GM23248 (cell line): ENCODE data around the gene SCGB1A1. TPM values are rescaled to one million over a fixed set of nuclear protein-coding genes. Genes with fewer than 3 reads are reported as not detected.

Experiments used
- DNase-seq: peaks from one replicate; pipeline ENCODE4 v3.0.0-alpha.2; 2015
- H2AFZ ChIP-seq: fragments of 200-600 bp; sonication (generic); 2 replicates; pipeline ENCODE4 v1.6.1; 2016; ENCODE audit warnings: antibody characterized with exemption
- H3F3A ChIP-seq: fragments of 200-600 bp; sonication (generic); 2 replicates; pipeline ENCODE4 v1.6.1; 2016; ENCODE audit warnings: mild to moderate bottlenecking, antibody characterized with exemption, mixed run types; ENCODE audit not compliant: insufficient read depth
- H3K27ac ChIP-seq: fragments of 200-600 bp; sonication (generic); 2 replicates; pipeline ENCODE4 v1.5.1; 2016; ENCODE audit warnings: mild to moderate bottlenecking
- H3K27me3 ChIP-seq: fragments of 200-600 bp; sonication (generic); replicated peaks from 2 replicates; pipeline ENCODE4 v1.6.1; 2016; ENCODE audit warnings: mild to moderate bottlenecking; ENCODE audit not compliant: insufficient read depth
- H3K36me3 ChIP-seq: fragments of 200-600 bp; sonication (generic); 2 replicates; pipeline ENCODE4 v1.6.1; 2016; ENCODE audit warnings: low read depth, mild to moderate bottlenecking
- H3K4me1 ChIP-seq: fragments of 200-600 bp; sonication (generic); 2 replicates; pipeline ENCODE4 v1.6.1; 2016; ENCODE audit warnings: mild to moderate bottlenecking; ENCODE audit not compliant: insufficient read depth
- H3K4me2 ChIP-seq: fragments of 200-600 bp; sonication (generic); one replicate; pipeline ENCODE4 v1.6.1; 2016; ENCODE audit warnings: mild to moderate bottlenecking; ENCODE audit not compliant: unreplicated experiment
- H3K4me3 ChIP-seq: fragments of 200-600 bp; sonication (generic); 2 replicates; pipeline ENCODE4 v1.5.1; 2016; ENCODE audit warnings: mild to moderate bottlenecking
- H3K79me2 ChIP-seq: fragments of 200-600 bp; sonication (generic); 2 replicates; pipeline ENCODE4 v1.6.1; 2016; ENCODE audit warnings: mild to moderate bottlenecking; ENCODE audit not compliant: insufficient read depth
- H3K9ac ChIP-seq: fragments of 200-600 bp; sonication (generic); 2 replicates; pipeline ENCODE4 v1.6.1; 2016; ENCODE audit warnings: mild to moderate bottlenecking
- H3K9me2 ChIP-seq: fragments of 200-600 bp; sonication (generic); 2 replicates; pipeline ENCODE4 v1.6.1; 2016; ENCODE audit warnings: mixed run types, mild to moderate bottlenecking, moderate library complexity; ENCODE audit not compliant: insufficient read depth
- H3K9me3 ChIP-seq: fragments of 200-600 bp; sonication (generic); one replicate; pipeline ENCODE4 v1.6.1; 2017; ENCODE audit warnings: low read depth
- H4K20me1 ChIP-seq: fragments of 200-600 bp; sonication (generic); 2 replicates; pipeline ENCODE4 v1.6.0; 2016; ENCODE audit not compliant: insufficient read depth
- EZH2 ChIP-seq: fragments of 200-600 bp; sonication (generic); IDR thresholded peaks from 2 replicates; pipeline ENCODE4 v1.6.1; 2018; ENCODE audit warnings: antibody characterized with exemption, mild to moderate bottlenecking; ENCODE audit not compliant: insufficient read depth, poor library complexity, severe bottlenecking
- EZH2phosphoT487 ChIP-seq: fragments of 200-600 bp; sonication (generic); IDR thresholded peaks from 2 replicates; pipeline ENCODE4 v1.6.1; 2018; ENCODE audit warnings: antibody characterized with exemption, moderate library complexity, mild to moderate bottlenecking, low read depth; ENCODE audit not compliant: insufficient read depth
- WGBS, 2 experiments: methylation state at CpG; one replicate each; pipeline ENCODE4 v1.1.6; 2015 to 2017; ENCODE audit warnings: low lambda C conversion rate in 2 of 2, low coverage in 1 of 2; ENCODE audit errors: missing lambda C conversion rate in 2 of 2; 5-methylcytosine and 5-hydroxymethylcytosine counted together
- in situ Hi-C: fragments of 300-500 bp; cut with MboI; formaldehyde crosslinking; loops from 2 replicates; pipeline ENCODE4 v1.15.0; 2020
- polyA plus RNA-seq: library from polyadenylated mRNA; unstranded; fragments of >200 nt; fragmentation: Nextera tagmentation; extraction: Ambion mirVana; gene quantifications from 2 replicates; pipeline ENCODE4 v1.2.1, GENCODE V29; 2016
- total RNA-seq: library from RNA; depleted of rRNA; stranded (reverse); fragments of >200 nt; shearing (Covaris generic); gene quantifications from 2 replicates; pipeline ENCODE4 v1.2.3, GENCODE V29; 2014

SCGB1A1 gene
- total and polyA plus RNA-seq, 2 experiments from 2014 or later: not detected

DNA sequence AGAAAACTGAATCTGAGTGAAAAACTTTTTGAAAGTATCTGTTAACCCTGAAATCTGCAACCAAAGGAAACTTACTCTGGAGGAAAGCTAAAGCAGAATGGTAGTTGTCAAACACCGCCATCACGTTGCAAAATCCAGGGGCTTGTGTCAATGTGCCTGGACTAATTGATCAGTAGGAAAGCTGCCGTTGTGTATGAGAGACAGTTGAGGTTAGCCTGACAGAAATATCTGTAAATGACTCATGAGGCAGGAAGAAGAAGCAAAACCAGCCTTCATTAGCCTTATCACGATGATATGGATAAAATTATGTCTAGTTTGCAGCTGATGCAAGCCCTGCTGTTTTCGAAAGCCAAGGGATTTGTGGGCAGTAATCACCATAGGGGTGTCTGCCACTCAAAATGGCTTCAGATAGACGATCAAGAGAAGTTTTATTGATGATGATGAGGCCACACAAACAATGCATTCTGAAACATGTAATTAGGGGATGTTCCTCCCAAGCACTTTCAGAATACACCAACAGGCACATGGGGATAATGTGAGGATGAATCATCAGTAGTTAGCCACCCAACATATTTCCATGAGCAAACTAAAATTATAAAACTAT, 8.9 kb downstream of the SCGB1A1 start:
- H3K9me2 ChIP-seq: no peaks in the 10 kb centered on the region
- no peaks in the 10 kb centered on the region for H3K36me3 ChIP-seq
- H3K9ac ChIP-seq: peak overlapping the region; percentile 21; the same call in 1 of the 2 replicates
- H4K20me1 ChIP-seq: no peaks in the 10 kb centered on the region
- H3F3A ChIP-seq: peaks cover 51% of the 10 kb centered on the region
- H3K79me2 ChIP-seq: no peaks in the 10 kb centered on the region
- no peaks in the 10 kb centered on the region for H3K27me3 ChIP-seq
- TF ChIP-seq EZH2phosphoT487: no peak
- TF ChIP-seq EZH2: no peak
- H3K4me1 ChIP-seq: peaks cover 44% of the 10 kb centered on the region
- H3K27ac ChIP-seq: peak overlapping the region; percentile 57
- H3K4me3 ChIP-seq: no peak overlapping the region
- no peaks in the 10 kb centered on the region for H3K9me3 ChIP-seq
- peak overlapping the region; percentile 60 for H3K4me2 ChIP-seq
- 23 to 27% methylated on average over 6 of the region's 6 CpGs for WGBS, 2 experiments
- H2AFZ ChIP-seq: peak overlapping the region; percentile 12; the same call in 1 of the 2 replicates
- in situ Hi-C loops: no loop called here
- DNase-seq: peak; percentile 76

DNA sequence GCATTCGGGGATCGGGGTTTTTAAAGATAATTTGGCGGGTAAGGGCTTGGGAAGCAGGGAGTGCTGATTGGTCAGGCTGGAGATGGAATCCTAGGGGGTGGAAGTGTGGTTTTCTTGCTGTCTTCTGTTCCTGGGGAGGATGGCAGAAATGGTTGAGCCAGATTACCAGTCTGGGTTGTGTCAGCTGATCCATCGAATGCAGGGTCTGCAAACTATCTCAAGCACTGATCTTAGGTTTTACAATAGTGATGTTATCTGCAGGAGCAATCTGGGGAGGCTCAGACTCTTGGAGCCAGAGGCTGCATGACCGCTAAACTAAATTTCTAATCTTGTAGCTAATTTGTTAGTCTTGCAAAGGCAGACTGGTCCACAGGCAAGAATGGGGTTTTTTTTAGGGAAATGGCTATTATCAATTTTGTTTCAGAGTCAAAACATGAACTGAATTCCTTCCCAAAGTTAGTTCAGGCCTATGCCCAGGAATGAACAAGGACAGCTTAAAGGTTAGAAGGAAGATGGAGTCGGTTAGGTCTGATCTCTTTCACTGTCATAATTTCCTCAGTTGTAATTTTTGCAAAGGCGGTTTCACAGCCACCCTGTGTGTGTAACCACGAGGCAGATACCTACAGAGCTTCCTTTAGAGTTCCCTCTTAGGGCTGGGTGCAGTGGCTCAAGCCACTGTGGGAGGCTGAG, 10.2 kb downstream of the SCGB1A1 start:
- Histone ChIP-seq H3K27me3 (no peaks in the 10 kb centered on the region), H3K9me2 (no peaks in the 10 kb centered on the region), H3F3A (peaks cover 51% of the 10 kb centered on the region), H3K9ac (no peak overlapping the region), H2AFZ (no peak overlapping the region), H3K27ac (peak overlapping the region; percentile 57; the same call in 1 of the 2 replicates), H3K9me3 (no peaks in the 10 kb centered on the region), H3K79me2 (no peaks in the 10 kb centered on the region), H3K4me1 (peaks cover 44% of the 10 kb centered on the region), H3K4me2 (no peak overlapping the region), H4K20me1 (no peaks in the 10 kb centered on the region), H3K36me3 (no peaks in the 10 kb centered on the region), H3K4me3 (no peak overlapping the region)
- DNase-seq: no peak
- no peak for TF ChIP-seq EZH2
- no peak for TF ChIP-seq EZH2phosphoT487
- in situ Hi-C loops: no loop called here
- 88% methylated on average over 8 of the region's 8 CpGs for WGBS, 2 experiments

DNA sequence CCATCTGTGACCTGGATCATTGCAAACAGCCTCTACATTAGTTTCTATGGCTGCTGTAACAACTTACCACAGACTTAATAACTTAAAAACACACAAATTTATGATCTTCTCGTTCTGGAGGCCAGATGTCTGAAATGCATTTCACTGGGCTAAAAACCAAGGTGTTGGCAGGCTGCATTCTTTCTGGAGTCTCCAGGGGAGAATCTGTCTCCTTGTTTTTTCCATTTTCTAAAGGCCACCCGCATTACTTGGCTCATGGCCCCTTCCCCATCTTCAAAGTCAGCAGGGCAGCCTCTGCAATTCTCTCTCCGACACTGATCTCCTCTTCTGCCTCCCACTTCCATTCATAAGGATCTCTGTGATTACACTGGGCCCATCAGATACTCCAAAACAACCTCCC, 11.6 kb downstream of the SCGB1A1 start:
- Histone ChIP-seq H4K20me1 (no peaks in the 10 kb centered on the region), H3K9ac (no peak overlapping the region), H3K9me3 (no peaks in the 10 kb centered on the region), H3K4me1 (peaks cover 44% of the 10 kb centered on the region), H2AFZ (peak overlapping the region; percentile 60; the same call in 1 of the 2 replicates), H3F3A (peaks cover 51% of the 10 kb centered on the region), H3K79me2 (no peaks in the 10 kb centered on the region), H3K4me2 (no peak overlapping the region), H3K36me3 (no peaks in the 10 kb centered on the region), H3K4me3 (no peak overlapping the region), H3K27ac (peak overlapping the region; percentile 74; the same call in 1 of the 2 replicates), H3K9me2 (no peaks in the 10 kb centered on the region), H3K27me3 (no peaks in the 10 kb centered on the region)
- in situ Hi-C loops: no loop called here
- TF ChIP-seq EZH2phosphoT487: no peak
- TF ChIP-seq EZH2: no peak
- WGBS, 2 experiments: 12% methylated on average over 3 of the region's 3 CpGs
- peak; percentile 13 for DNase-seq

DNA sequence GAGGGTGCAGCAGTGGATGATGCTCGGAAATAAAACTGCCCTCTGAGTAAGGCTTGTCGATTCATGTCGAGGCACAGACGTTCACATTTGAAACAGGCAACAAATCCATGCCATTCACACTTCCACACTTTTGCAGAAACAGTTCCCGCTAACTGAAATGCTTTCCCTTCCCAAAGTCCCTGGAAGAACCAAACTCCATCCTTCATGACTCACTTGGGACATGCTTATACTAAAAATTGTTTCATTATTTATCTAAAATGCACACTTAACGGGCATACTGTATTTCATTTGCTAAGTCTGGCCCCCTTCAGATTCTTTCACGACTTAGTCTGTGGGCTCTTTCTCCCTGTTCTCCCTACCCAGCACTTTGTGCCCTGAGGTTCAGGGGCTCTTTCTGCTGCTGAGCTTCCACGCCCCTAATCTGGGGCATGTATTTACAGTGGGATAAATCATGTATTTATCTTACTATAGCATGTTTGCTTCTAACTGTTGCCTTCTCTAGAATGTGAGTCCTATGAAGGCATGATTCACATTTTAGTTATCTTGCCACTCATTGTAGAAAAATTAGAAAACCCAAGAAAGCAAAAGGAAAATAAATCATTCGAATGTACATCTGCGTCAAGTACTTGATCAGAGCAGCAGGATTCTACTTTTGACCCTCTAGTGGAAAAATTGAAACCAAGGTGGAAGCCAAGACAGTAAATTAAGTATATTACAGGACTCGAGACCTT, 12.5 kb downstream of the SCGB1A1 start:
- H3K4me2 ChIP-seq: peak overlapping the region; percentile 81
- H3K4me1 ChIP-seq: peaks cover 41% of the 10 kb centered on the region
- DNase-seq: peak; percentile 82
- no peaks in the 10 kb centered on the region for H3K9me2 ChIP-seq
- peaks cover 50% of the 10 kb centered on the region for H3F3A ChIP-seq
- no peaks in the 10 kb centered on the region for H3K9me3 ChIP-seq
- WGBS, 2 experiments: 7 to 8% methylated on average over 11 of the region's 11 CpGs
- peak overlapping the region; percentile 53 for H3K4me3 ChIP-seq
- H4K20me1 ChIP-seq: no peaks in the 10 kb centered on the region
- in situ Hi-C loops: no loop called here
- TF ChIP-seq EZH2 (no peak), EZH2phosphoT487 (no peak)
- H2AFZ ChIP-seq: peak overlapping the region; percentile 60
- H3K27ac ChIP-seq: peak overlapping the region; percentile 74
- H3K9ac ChIP-seq: peak overlapping the region; percentile 37; the same call in 1 of the 2 replicates
- no peaks in the 10 kb centered on the region for H3K36me3 ChIP-seq
- H3K27me3 ChIP-seq: no peaks in the 10 kb centered on the region
- no peaks in the 10 kb centered on the region for H3K79me2 ChIP-seq
